H9 (cell line): Measurements from ENCODE around the gene FTO. TPM values are rescaled to one million over a fixed set of nuclear protein-coding genes. Genes with fewer than 3 reads are reported as not detected.

Experiments used
- DNase-seq: peaks from one replicate; pipeline ENCODE4 v3.0.0-alpha.2; 2017
- H2AFZ ChIP-seq: one replicate; pipeline ENCODE4 v1.6.1; 2013; ENCODE audit warnings: mild to moderate bottlenecking, low read length, control low read depth, moderate library complexity
- H2AK5ac ChIP-seq: 2 replicates; pipeline ENCODE4 v1.6.1; 2013; ENCODE audit warnings: low read length, control low read depth, mixed read lengths; ENCODE audit not compliant: insufficient read length
- H2BK120ac ChIP-seq: one replicate; pipeline ENCODE4 v1.6.1; 2013; ENCODE audit warnings: low read depth, mild to moderate bottlenecking, low read length, control low read depth, inconsistent platforms; ENCODE audit not compliant: poor library complexity, severe bottlenecking
- H2BK12ac ChIP-seq: 2 replicates; pipeline ENCODE4 v1.6.1; 2013; ENCODE audit warnings: low read length, control low read depth, mixed read lengths, low read depth; ENCODE audit not compliant: insufficient read length
- H2BK15ac ChIP-seq: 2 replicates; pipeline ENCODE4 v1.6.1; 2013; ENCODE audit warnings: low read depth, low read length, control low read depth
- H2BK20ac ChIP-seq: one replicate; pipeline ENCODE4 v1.6.1; 2013; ENCODE audit warnings: low read depth, mild to moderate bottlenecking, low read length, control low read depth, inconsistent platforms; ENCODE audit not compliant: poor library complexity, severe bottlenecking
- H2BK5ac ChIP-seq: 2 replicates; pipeline ENCODE4 v1.6.1; 2013; ENCODE audit warnings: low read length, control low read depth, mixed read lengths; ENCODE audit not compliant: insufficient read length
- H3K14ac ChIP-seq: 2 replicates; pipeline ENCODE4 v1.6.1; 2013; ENCODE audit warnings: low read length, control low read depth; ENCODE audit not compliant: insufficient read depth
- H3K18ac ChIP-seq: 2 replicates; pipeline ENCODE4 v1.6.1; 2013; ENCODE audit warnings: low read depth, mild to moderate bottlenecking, mixed read lengths, low read length, control low read depth; ENCODE audit not compliant: insufficient read length
- H3K23ac ChIP-seq: 2 replicates; pipeline ENCODE4 v1.6.1; 2013; ENCODE audit warnings: low read length, control low read depth, mixed read lengths, low read depth; ENCODE audit not compliant: insufficient read length
- H3K23me2 ChIP-seq: 2 replicates; pipeline ENCODE4 v1.6.1; 2013; ENCODE audit warnings: low read depth, mild to moderate bottlenecking, mixed read lengths, low read length, control low read depth; ENCODE audit not compliant: insufficient read length, poor library complexity, severe bottlenecking
- H3K27ac ChIP-seq: 2 replicates; pipeline ENCODE4 v1.5.1; 2013; ENCODE audit warnings: low read length, control low read depth, mixed read lengths, low read depth; ENCODE audit not compliant: insufficient read length
- H3K27me3 ChIP-seq: 2 replicates; pipeline ENCODE4 v1.6.1; 2013; ENCODE audit warnings: low read length, control low read depth, inconsistent platforms; ENCODE audit not compliant: insufficient read depth
- H3K4ac ChIP-seq: 2 replicates; pipeline ENCODE4 v1.6.1; 2013; ENCODE audit warnings: low read depth, mild to moderate bottlenecking, control low read depth, inconsistent platforms, low read length, moderate library complexity
- H3K4me1 ChIP-seq: 2 replicates; pipeline ENCODE4 v1.6.1; 2013; ENCODE audit warnings: low read length, control low read depth, inconsistent platforms; ENCODE audit not compliant: insufficient read depth
- H3K4me2 ChIP-seq: 2 replicates; pipeline ENCODE4 v1.6.1; 2013; ENCODE audit warnings: low read length, control low read depth, mixed read lengths; ENCODE audit not compliant: insufficient read length, insufficient read depth
- H3K56ac ChIP-seq: 2 replicates; pipeline ENCODE4 v1.6.1; 2013; ENCODE audit warnings: low read depth, mild to moderate bottlenecking, mixed read lengths, low read length, control low read depth; ENCODE audit not compliant: insufficient read length
- H3K79me1 ChIP-seq: 2 replicates; pipeline ENCODE4 v1.6.1; 2013; ENCODE audit warnings: low read depth, mild to moderate bottlenecking, moderate library complexity, low read length, control low read depth, inconsistent platforms; ENCODE audit not compliant: insufficient read depth, poor library complexity, severe bottlenecking
- H3K79me2 ChIP-seq: 2 replicates; pipeline ENCODE4 v1.6.1; 2013; ENCODE audit warnings: low read length, control low read depth, inconsistent platforms; ENCODE audit not compliant: insufficient read depth
- H3K9ac ChIP-seq: 2 replicates; pipeline ENCODE4 v1.6.1; 2013; ENCODE audit warnings: low read length, control low read depth, mixed read lengths; ENCODE audit not compliant: insufficient read length; ENCODE audit errors: extremely low read depth
- H3K9me3 ChIP-seq: one replicate; pipeline ENCODE4 v1.6.1; 2013; ENCODE audit warnings: low read depth, low read length, inconsistent platforms; ENCODE audit not compliant: control insufficient read depth
- H3T11ph ChIP-seq: one replicate; pipeline ENCODE4 v1.6.1; 2013; ENCODE audit warnings: mild to moderate bottlenecking, low read length, control low read depth, inconsistent platforms
- H4K20me1 ChIP-seq: one replicate; pipeline ENCODE4 v1.6.1; 2013; ENCODE audit not compliant: control insufficient read depth, insufficient read length, insufficient read depth
- H4K5ac ChIP-seq: 2 replicates; pipeline ENCODE4 v1.6.1; 2013; ENCODE audit warnings: low read depth, mild to moderate bottlenecking, mixed read lengths, low read length, control low read depth; ENCODE audit not compliant: insufficient read length
- H4K8ac ChIP-seq: replicated peaks from 2 replicates; pipeline ENCODE4 v1.6.1; 2013; ENCODE audit warnings: low read length, control low read depth, mixed read lengths, low read depth; ENCODE audit not compliant: insufficient read length
- H4K91ac ChIP-seq: 2 replicates; pipeline ENCODE4 v1.6.1; 2013; ENCODE audit warnings: low read depth, mild to moderate bottlenecking, moderate library complexity, mixed read lengths, low read length, control low read depth; ENCODE audit not compliant: insufficient read length
- H3K27ac Mint-ChIP-seq, 3 experiments: 2 replicates in 2 of 3; 3 replicates in 1 of 3; pipeline ENCODE4 v1.8.0; 2020 to 2021; ENCODE audit warnings: mixed read lengths in 3 of 3, mild to moderate bottlenecking in 1 of 3, moderate library complexity in 1 of 3
- H3K27me3 Mint-ChIP-seq: 2 replicates; pipeline ENCODE4 v1.8.0; 2021; ENCODE audit warnings: low read depth, mild to moderate bottlenecking, moderate library complexity, mixed read lengths
- H3K36me3 Mint-ChIP-seq, 3 experiments: 2 replicates in 2 of 3; 3 replicates in 1 of 3; pipeline ENCODE4 v1.8.0; 2020 to 2021; ENCODE audit warnings: low read depth in 3 of 3, mixed read lengths in 3 of 3; ENCODE audit not compliant: insufficient read depth in 1 of 3
- H3K4me1 Mint-ChIP-seq, 2 experiments: 2 replicates each; pipeline ENCODE4 v1.8.0; 2020; ENCODE audit warnings: mixed read lengths in 2 of 2
- H3K4me3 Mint-ChIP-seq, 2 experiments: 2 replicates in 1 of 2; 3 replicates in 1 of 2; pipeline ENCODE4 v1.8.0; 2020 to 2021; ENCODE audit warnings: mild to moderate bottlenecking in 2 of 2, mixed read lengths in 2 of 2, moderate library complexity in 1 of 2
- H3K9me3 Mint-ChIP-seq, 2 experiments: 2 replicates in 1 of 2; 3 replicates in 1 of 2; pipeline ENCODE4 v1.8.0; 2020; ENCODE audit warnings: mild to moderate bottlenecking in 2 of 2, mixed read lengths in 2 of 2, moderate library complexity in 1 of 2
- CTCF ChIP-seq: fragments of 200-600 bp; sonication (generic); conservative IDR thresholded peaks from 3 replicates; pipeline ENCODE4 v1.8.0; 2021; ENCODE audit warnings: antibody characterized with exemption, mild to moderate bottlenecking
- WGBS: extraction: QIAGEN DNeasy Blood & Tissue Kit; methylation state at CpG from one replicate; pipeline ENCODE4 v1.1.7; 2013; ENCODE audit warnings: missing lambda C conversion rate, low lambda C conversion rate, mixed read lengths; ENCODE audit not compliant: insufficient read length; ENCODE audit errors: extremely low coverage; 5-methylcytosine and 5-hydroxymethylcytosine counted together
- total RNA-seq: library from RNA; stranded (reverse); gene quantifications from 2 replicates; pipeline ENCODE4 v1.2.1, GENCODE V29; 2021

FTO gene
- total RNA-seq, 1 experiment from 2014 or later: 67.9 TPM

- Mint-ChIP-seq H3K27me3 (no peaks in the 10 kb centered on the region), H3K27ac (no peak overlapping the region), H3K4me3 (no peak overlapping the region), H3K4me1 (peaks cover 2 to 7% of the 10 kb centered on the region in 2 experiments), H3K9me3 (no peaks in the 10 kb centered on the region), H3K36me3 (no peaks in the 10 kb centered on the region)
- Histone ChIP-seq H3K79me2 (no peaks in the 10 kb centered on the region), H3K4me2 (no peak overlapping the region), H4K20me1 (no peaks in the 10 kb centered on the region), H3K14ac (no peak overlapping the region), H2BK20ac (no peak overlapping the region), H4K8ac (no peak overlapping the region), H2AK5ac (no peak overlapping the region), H2BK120ac (no peak overlapping the region), H3K23ac (no peak overlapping the region), H4K91ac (no peak overlapping the region), H3K79me1 (no peaks in the 10 kb centered on the region), H2BK15ac (no peak overlapping the region), H3K27me3 (no peaks in the 10 kb centered on the region), H2BK12ac (no peak overlapping the region), H3K9ac (no peak overlapping the region), H2AFZ (no peak overlapping the region), H3K56ac (no peak overlapping the region), H3K4ac (no peak overlapping the region), H3K9me3 (no peaks in the 10 kb centered on the region), H3T11ph (no peak overlapping the region), H3K23me2 (no peaks in the 10 kb centered on the region), H3K27ac (no peak overlapping the region), H4K5ac (no peak overlapping the region), H2BK5ac (no peak overlapping the region), H3K18ac (no peak overlapping the region), H3K4me1 (no peaks in the 10 kb centered on the region)
- no peak for DNase-seq
- no peak for TF ChIP-seq CTCF
- WGBS: no CpG with 5 or more reads among the region's 5 CpGs
Measured at GRCh38 chr16:53737552-53737951, 33.6 kb downstream of the FTO start.
